SU-DHL-6 (cell line): ENCODE data around the gene ELOF1.
A peak's percentile ranks its signal among the peaks of the same experiment; 100 is the strongest.

Experiments used
- H2AFZ ChIP-seq: fragments of 200-600 bp; sonication (generic); 2 replicates; pipeline ENCODE4 v1.6.1; 2014; ENCODE audit warnings: low read depth, mild to moderate bottlenecking, moderate library complexity, mixed read lengths, antibody characterized with exemption, low read length; ENCODE audit not compliant: severe bottlenecking
- H3F3A ChIP-seq: fragments of 200-600 bp; shearing (Covaris generic); 2 replicates; pipeline ENCODE4 v1.6.0; 2016; ENCODE audit warnings: antibody characterized with exemption, mild to moderate bottlenecking; ENCODE audit not compliant: insufficient read depth
- H3K27ac ChIP-seq: fragments of 200-600 bp; sonication (generic); 2 replicates; pipeline ENCODE4 v1.5.1; 2016; ENCODE audit warnings: low read depth, mild to moderate bottlenecking, low read length, moderate library complexity, mixed read lengths
- H3K27me3 ChIP-seq: fragments of 200-600 bp; sonication (generic), shearing (Covaris generic); 2 replicates; pipeline ENCODE4 v1.6.0; 2014; ENCODE audit warnings: mild to moderate bottlenecking, low read length
- H3K36me3 ChIP-seq: fragments of 200-600 bp; sonication (generic); 2 replicates; pipeline ENCODE4 v1.6.1; 2014; ENCODE audit warnings: mild to moderate bottlenecking, low read length, mixed read lengths
- H3K4me2 ChIP-seq: fragments of 300-600, 200-600 bp; shearing (Covaris generic), sonication (generic); 2 replicates; pipeline ENCODE4 v1.6.0; 2014; ENCODE audit warnings: low read length, low read depth, mild to moderate bottlenecking; ENCODE audit not compliant: poor library complexity, severe bottlenecking
- H3K4me3 ChIP-seq: fragments of 200-600 bp; sonication (generic); 2 replicates; pipeline ENCODE4 v1.5.1; 2014; ENCODE audit warnings: antibody characterized with exemption, low read length, mild to moderate bottlenecking, mixed read lengths; ENCODE audit not compliant: insufficient read depth, poor library complexity, severe bottlenecking
- H3K79me2 ChIP-seq: fragments of 200-600 bp; sonication (generic); 2 replicates; pipeline ENCODE4 v1.6.1; 2014; ENCODE audit warnings: mild to moderate bottlenecking, low read length, moderate library complexity; ENCODE audit not compliant: insufficient read depth
- H3K9ac ChIP-seq: fragments of 200-600 bp; sonication (generic); 2 replicates; pipeline ENCODE4 v1.7.0; 2014; ENCODE audit warnings: mild to moderate bottlenecking, low read length
- H3K9me2 ChIP-seq: fragments of 200-600 bp; sonication (generic); replicated peaks from 2 replicates; pipeline ENCODE4 v1.6.1; 2014; ENCODE audit warnings: low read length; ENCODE audit not compliant: insufficient read depth
- H3K9me3 ChIP-seq: fragments of 200-600 bp; sonication (generic); 2 replicates; pipeline ENCODE4 v1.6.1; 2014; ENCODE audit warnings: low read length, mixed read lengths; ENCODE audit not compliant: insufficient read depth
- H4K20me1 ChIP-seq: fragments of 200-600 bp; sonication (generic); 2 replicates; pipeline ENCODE4 v1.6.1; 2014; ENCODE audit warnings: low read depth, mild to moderate bottlenecking, antibody characterized with exemption, low read length, moderate library complexity, mixed read lengths
- CTCF ChIP-seq: fragments of 200-600 bp; sonication (generic); IDR thresholded peaks from one replicate; pipeline ENCODE4 v1.5.1; 2017; ENCODE audit warnings: antibody characterized with exemption, mild to moderate bottlenecking, low read length, moderate library complexity; ENCODE audit not compliant: insufficient read depth, poor library complexity, severe bottlenecking
- EZH2phosphoT487 ChIP-seq: fragments of 200-600 bp; sonication (generic), shearing (Covaris generic); conservative IDR thresholded peaks from 2 replicates; pipeline ENCODE4 v1.6.1; 2018; ENCODE audit warnings: mild to moderate bottlenecking, antibody characterized with exemption, low read length, moderate library complexity, mixed read lengths

The ELOF1 gene

GRCh38 chr19:11507370-11508078 lies 51.5 kb downstream of the ELOF1 start:
- Histone ChIP-seq H3K36me3 (no peaks in the 10 kb centered on the region), H3K9me3 (no peaks in the 10 kb centered on the region), H3F3A (peaks cover 4% of the 10 kb centered on the region; the same call in 1 of the 2 replicates), H3K27me3 (no peaks in the 10 kb centered on the region), H2AFZ (no peak overlapping the region), H3K9me2 (no peaks in the 10 kb centered on the region), H3K4me2 (peak overlapping the region; percentile 87), H3K79me2 (peaks cover 17% of the 10 kb centered on the region), H3K27ac (no peak overlapping the region), H3K9ac (peak overlapping the region; percentile 82; the same call in 1 of the 2 replicates), H4K20me1 (no peaks in the 10 kb centered on the region), H3K4me3 (no peak overlapping the region)
- TF ChIP-seq EZH2phosphoT487 (no peak), CTCF (no peak)

GRCh38 chr19:11506967-11507366 lies 52.1 kb downstream of the ELOF1 start:
- no peaks in the 10 kb centered on the region for H3K9me3 ChIP-seq
- no peaks in the 10 kb centered on the region for H3K9me2 ChIP-seq
- peak overlapping the region; percentile 86 for H3K27ac ChIP-seq
- no peak for TF ChIP-seq CTCF
- TF ChIP-seq EZH2phosphoT487 = no peak
- peak overlapping the region; percentile 70 for H3K4me3 ChIP-seq
- H3F3A ChIP-seq = peaks cover 4% of the 10 kb centered on the region; the same call in 1 of the 2 replicates
- peak overlapping the region; percentile 87 for H3K4me2 ChIP-seq
- H2AFZ ChIP-seq = no peak overlapping the region
- H3K79me2 ChIP-seq = peaks cover 17% of the 10 kb centered on the region
- H3K27me3 ChIP-seq = no peaks in the 10 kb centered on the region
- H4K20me1 ChIP-seq = no peaks in the 10 kb centered on the region
- H3K9ac ChIP-seq = peak overlapping the region; percentile 82
- no peaks in the 10 kb centered on the region for H3K36me3 ChIP-seq

- Histone ChIP-seq H3K4me2 (peak overlapping the region; percentile 87), H3K27ac (peak overlapping the region; percentile 86), H3K4me3 (peak overlapping the region; percentile 70), H3K79me2 (peaks cover 17% of the 10 kb centered on the region), H3K9me2 (no peaks in the 10 kb centered on the region), H3K27me3 (no peaks in the 10 kb centered on the region), H2AFZ (peak overlapping the region; percentile 39), H3F3A (peaks cover 4% of the 10 kb centered on the region; the same call in 1 of the 2 replicates), H3K36me3 (no peaks in the 10 kb centered on the region), H3K9me3 (no peaks in the 10 kb centered on the region), H3K9ac (peak overlapping the region; percentile 82), H4K20me1 (no peaks in the 10 kb centered on the region)
- TF ChIP-seq CTCF = no peak
- TF ChIP-seq EZH2phosphoT487 = no peak
Observed at GRCh38 chr19:11506101-11506555, 52.9 kb downstream of the ELOF1 start.
